Uterus (tissue), 2 donors: Measurements from ENCODE around the gene NPIPA5.

Experiments
- CTCF ChIP-seq, 4 experiments: fragments of 200-600 bp in 2 of 4; fragments of 450-650 bp in 2 of 4; sonication (generic) in 2 of 4; IDR thresholded peaks; one replicate each; pipeline ENCODE4 v1.5.1; 2016 to 2019; ENCODE audit warnings: antibody characterized with exemption in 4 of 4, mild to moderate bottlenecking in 2 of 4, moderate library complexity in 1 of 4
- POLR2A ChIP-seq, 2 donors: fragments of 450-650 bp; IDR thresholded peaks; one replicate each; pipeline ENCODE4 v1.6.1; 2016; ENCODE audit warnings: antibody characterized with exemption in 2 of 2, mild to moderate bottlenecking in 1 of 2, moderate library complexity in 1 of 2

GRCh38 chr16:15396948-15397594, 19.0 kb upstream of the NPIPA5 start:
- TF ChIP-seq CTCF (IDR thresholded peaks at IDR 0.05) = no peak
- no peak for TF ChIP-seq POLR2A (IDR thresholded peaks at IDR 0.05)
